Spleen (tissue), 7 donors: Measurements from ENCODE around the gene ARL13B.

Experiments used
- POLR2A ChIP-seq, 3 donors: fragments of 450-650 bp; IDR thresholded peaks; one replicate each; pipeline ENCODE4 v1.5.1; 2017; ENCODE audit warnings: antibody characterized with exemption in 3 of 3, mild to moderate bottlenecking in 1 of 3
- TF ChIP-seq, protein P1 (sequence below), 11 experiments: fragments of 200-600 bp in 7 of 11; fragments of 450-650 bp in 4 of 11; sonication (generic) in 4 of 11; IDR thresholded peaks in 8 of 11; conservative IDR thresholded peaks in 3 of 11; 1 replicate in 7 of 11; 2 replicates in 4 of 11; pipeline versions ENCODE4 v1.4.0 to v1.8.0; 2016 to 2021; ENCODE audit warnings: antibody characterized with exemption in 11 of 11, inconsistent platforms in 4 of 11, mild to moderate bottlenecking in 1 of 11
- donor health status: DM: no; HTN: no; CAD: no; lungs with moderate emphysema.
- donor health status: DM: no; HTN: no; CAD: no.
- donor health status: DM: no; HTN: no; CAD: no.

DNA sequence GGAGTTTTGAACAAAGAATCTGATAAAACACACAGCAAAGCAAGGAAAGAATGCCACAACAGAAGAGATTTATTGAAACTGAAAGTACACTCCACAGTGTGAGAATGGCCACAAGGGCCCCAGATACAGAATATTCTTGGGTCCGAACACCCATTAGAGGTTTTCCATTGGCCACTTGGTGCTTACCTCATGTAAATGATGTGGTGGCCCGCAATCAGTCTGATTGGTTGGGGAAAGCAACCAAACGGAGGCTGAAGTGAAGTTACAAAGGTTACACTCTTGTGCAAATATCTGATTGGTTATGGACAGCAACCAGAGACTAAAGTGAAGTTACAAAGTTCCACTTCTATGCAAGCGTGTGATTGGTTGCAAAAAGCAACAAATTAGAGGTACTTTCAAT is 103.3 kb downstream of the ARL13B start:
- TF ChIP-seq, protein P1, sequence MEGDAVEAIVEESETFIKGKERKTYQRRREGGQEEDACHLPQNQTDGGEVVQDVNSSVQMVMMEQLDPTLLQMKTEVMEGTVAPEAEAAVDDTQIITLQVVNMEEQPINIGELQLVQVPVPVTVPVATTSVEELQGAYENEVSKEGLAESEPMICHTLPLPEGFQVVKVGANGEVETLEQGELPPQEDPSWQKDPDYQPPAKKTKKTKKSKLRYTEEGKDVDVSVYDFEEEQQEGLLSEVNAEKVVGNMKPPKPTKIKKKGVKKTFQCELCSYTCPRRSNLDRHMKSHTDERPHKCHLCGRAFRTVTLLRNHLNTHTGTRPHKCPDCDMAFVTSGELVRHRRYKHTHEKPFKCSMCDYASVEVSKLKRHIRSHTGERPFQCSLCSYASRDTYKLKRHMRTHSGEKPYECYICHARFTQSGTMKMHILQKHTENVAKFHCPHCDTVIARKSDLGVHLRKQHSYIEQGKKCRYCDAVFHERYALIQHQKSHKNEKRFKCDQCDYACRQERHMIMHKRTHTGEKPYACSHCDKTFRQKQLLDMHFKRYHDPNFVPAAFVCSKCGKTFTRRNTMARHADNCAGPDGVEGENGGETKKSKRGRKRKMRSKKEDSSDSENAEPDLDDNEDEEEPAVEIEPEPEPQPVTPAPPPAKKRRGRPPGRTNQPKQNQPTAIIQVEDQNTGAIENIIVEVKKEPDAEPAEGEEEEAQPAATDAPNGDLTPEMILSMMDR (IDR thresholded peaks at IDR 0.05 in 8 of 11, conservative IDR thresholded peaks at IDR 0.05 in 3 of 11), result no peak
- TF ChIP-seq POLR2A (IDR thresholded peaks at IDR 0.05), result no peak
